ENCODE results near the gene CYB561D2. TPM values are rescaled to one million over a fixed set of nuclear protein-coding genes. Genes with fewer than 3 reads are reported as not detected.

CYB561D2 gene
- total and polyA plus RNA-seq, 8 donors, result 6.1 to 26.1 (median 11.1) TPM; not detected in 1

DNA sequence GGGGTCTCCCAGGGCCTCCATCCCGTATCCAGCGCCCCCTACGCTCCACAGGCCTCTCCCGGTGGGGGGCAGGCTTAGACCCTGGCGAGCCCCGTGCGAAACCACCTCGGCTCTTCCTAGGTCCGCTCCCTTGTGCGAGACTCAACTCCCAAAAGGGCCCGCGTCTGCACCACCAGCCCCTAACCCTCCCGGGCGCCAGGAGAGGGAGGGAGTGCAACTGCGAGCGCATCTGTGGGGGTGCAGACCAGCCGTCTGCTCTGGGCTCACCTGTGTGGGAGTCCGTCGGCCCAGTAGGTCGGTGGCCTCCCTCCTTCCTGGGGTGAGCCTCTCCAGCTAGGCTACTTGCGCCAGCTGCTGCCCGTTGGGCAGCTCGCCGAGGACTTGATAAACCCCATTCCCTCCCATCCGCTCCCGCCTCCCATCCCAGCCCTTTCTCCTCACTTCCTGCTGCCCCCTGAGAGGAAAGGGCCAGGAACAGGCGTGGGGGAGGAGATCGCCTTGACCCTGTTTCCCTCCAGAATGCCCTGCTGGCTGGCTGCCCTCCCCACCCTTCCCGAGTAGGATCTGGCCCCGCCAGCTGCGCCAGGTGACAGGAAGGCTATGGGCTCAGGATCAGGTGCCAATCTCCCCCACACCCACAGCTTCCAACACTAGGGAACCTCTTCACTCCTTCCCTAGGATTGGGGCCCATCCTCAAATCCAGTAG lies 28.1 kb upstream of the CYB561D2 start, which contains the start of gene HYAL2:
Gene HYAL2, minus strand, starts transcription at position 360 of the 706 bp plus-strand sequence. CDS start 2,256 bp downstream, outside the sequence.
- Histone ChIP-seq H3K36me3 (peaks cover 16 to 43% (median 38%) of the 10 kb centered on the region in 4 donors), H3K27me3 (no peaks in the 10 kb centered on the region), H3K9me3 (no peaks in the 10 kb centered on the region), H3K4me3 (peak within 1 kb of the TSS; percentile 82 to 92 (median 86)), H3K27ac (peak within 1 kb of the TSS; percentile 91 to 96 (median 95)), H3K4me1 (peaks cover 60 to 92% (median 78%) of the 10 kb centered on the region in 4 donors)
- TF ChIP-seq POLR2A (IDR thresholded peaks at IDR 0.05), result no peak
- peak in 2 of 3 donors; percentile 11 to 60 for TF ChIP-seq POLR2AphosphoS5 (IDR thresholded peaks at IDR 0.05)
- 17 to 38% (median 30%) methylated on average over 20 to 31 of the region's 31 CpGs for WGBS, 5 donors
- intact Hi-C loops (cut with DNase I; ENCODE audit: low total_unique reads), result no loop called here
- DNase-seq, result peak; percentile 67 to 69

DNA sequence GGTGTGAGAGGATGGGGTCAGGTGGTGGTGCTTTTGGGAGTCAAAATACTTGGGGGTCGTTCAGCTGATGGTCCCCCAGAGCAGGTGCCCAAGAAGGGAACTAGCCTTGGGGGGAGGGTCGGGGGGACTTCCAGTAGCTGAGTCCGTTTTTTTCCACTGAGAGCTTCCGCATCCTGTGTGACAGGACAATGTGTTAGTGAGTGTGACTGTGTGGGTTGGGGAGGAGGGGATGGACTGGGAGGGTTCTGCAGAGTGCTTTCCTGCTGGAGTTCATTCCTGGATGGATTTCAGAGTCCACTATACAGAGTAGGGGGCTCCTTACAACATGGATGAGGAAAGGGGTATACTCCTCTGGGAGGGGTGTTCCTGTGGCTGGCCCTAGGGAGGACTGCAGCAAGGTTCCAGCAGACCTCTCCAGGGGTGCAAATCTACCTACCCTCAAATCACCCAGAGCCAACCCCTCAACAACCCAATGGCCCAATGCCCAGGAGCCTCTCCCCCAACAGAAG lies 27.5 kb upstream of the CYB561D2 start:
- Histone ChIP-seq H3K4me3 (no peak overlapping the region), H3K27me3 (no peaks in the 10 kb centered on the region), H3K27ac (peak overlapping the region; percentile 91 to 96 (median 95)), H3K4me1 (peaks cover 55 to 88% (median 75%) of the 10 kb centered on the region in 4 donors), H3K36me3 (peaks cover 14 to 38% (median 32%) of the 10 kb centered on the region in 4 donors), H3K9me3 (no peaks in the 10 kb centered on the region)
- TF ChIP-seq POLR2A (IDR thresholded peaks at IDR 0.05) (no peak), POLR2AphosphoS5 (IDR thresholded peaks at IDR 0.05) (no peak), EP300 (IDR thresholded peaks at IDR 0.05) (no peak)
- TF ChIP-seq, protein P1, sequence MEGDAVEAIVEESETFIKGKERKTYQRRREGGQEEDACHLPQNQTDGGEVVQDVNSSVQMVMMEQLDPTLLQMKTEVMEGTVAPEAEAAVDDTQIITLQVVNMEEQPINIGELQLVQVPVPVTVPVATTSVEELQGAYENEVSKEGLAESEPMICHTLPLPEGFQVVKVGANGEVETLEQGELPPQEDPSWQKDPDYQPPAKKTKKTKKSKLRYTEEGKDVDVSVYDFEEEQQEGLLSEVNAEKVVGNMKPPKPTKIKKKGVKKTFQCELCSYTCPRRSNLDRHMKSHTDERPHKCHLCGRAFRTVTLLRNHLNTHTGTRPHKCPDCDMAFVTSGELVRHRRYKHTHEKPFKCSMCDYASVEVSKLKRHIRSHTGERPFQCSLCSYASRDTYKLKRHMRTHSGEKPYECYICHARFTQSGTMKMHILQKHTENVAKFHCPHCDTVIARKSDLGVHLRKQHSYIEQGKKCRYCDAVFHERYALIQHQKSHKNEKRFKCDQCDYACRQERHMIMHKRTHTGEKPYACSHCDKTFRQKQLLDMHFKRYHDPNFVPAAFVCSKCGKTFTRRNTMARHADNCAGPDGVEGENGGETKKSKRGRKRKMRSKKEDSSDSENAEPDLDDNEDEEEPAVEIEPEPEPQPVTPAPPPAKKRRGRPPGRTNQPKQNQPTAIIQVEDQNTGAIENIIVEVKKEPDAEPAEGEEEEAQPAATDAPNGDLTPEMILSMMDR (IDR thresholded peaks at IDR 0.05), result no peak
- 28 to 49% (median 35%) methylated on average over 4 of the region's 4 CpGs for WGBS, 5 donors
- intact Hi-C loops (cut with DNase I; ENCODE audit: low total_unique reads), result no loop called here
- DNase-seq, result peak in 1 of 2 donors; percentile 75

DNA sequence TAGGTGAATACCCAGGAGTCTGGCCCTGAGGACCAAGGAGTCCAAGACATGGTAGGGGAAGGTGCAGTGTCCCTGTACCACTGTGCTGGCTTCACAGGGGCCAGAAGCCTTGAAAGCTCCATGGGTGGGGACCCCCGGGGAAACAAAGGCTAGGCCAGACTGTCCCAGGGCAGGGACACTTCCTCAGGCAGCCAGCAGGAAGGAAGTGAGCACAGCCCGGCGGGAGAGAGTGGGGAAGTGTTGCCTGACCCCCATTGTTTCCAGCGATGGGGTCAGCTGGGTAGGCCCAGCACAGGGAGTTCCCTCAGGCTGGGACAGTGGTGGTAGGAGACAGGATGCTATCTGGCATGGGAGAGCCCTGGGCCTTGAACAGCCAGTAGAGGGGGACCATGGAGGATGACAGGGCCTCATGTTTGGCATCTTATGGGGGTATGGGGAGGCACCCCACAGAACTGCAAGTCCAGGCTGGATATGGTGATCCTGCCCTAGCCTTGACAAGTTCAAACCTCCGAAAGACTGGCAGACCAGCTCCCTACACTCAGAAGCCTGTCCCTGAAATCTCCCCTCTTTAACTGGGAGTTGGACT lies 27.0 kb upstream of the CYB561D2 start:
- Histone ChIP-seq H3K36me3 (peaks cover 11 to 33% (median 28%) of the 10 kb centered on the region in 4 donors), H3K4me1 (peaks cover 49 to 88% (median 74%) of the 10 kb centered on the region in 4 donors), H3K9me3 (no peaks in the 10 kb centered on the region), H3K27me3 (no peaks in the 10 kb centered on the region), H3K4me3 (no peak overlapping the region), H3K27ac (peak overlapping the region; percentile 91 to 96 (median 95))
- peak in 1 of 2 donors; percentile 68 for DNase-seq
- intact Hi-C loops (cut with DNase I; ENCODE audit: low total_unique reads), result no loop called here
- TF ChIP-seq EP300 (IDR thresholded peaks at IDR 0.05), result no peak
- TF ChIP-seq, protein P1 (IDR thresholded peaks at IDR 0.05), result peak in 1 of 7 experiments; percentile 11
- no peak for TF ChIP-seq POLR2A (IDR thresholded peaks at IDR 0.05)
- TF ChIP-seq POLR2AphosphoS5 (IDR thresholded peaks at IDR 0.05), result peak in 2 of 3 donors; percentile 49 to 54
- WGBS, 5 donors, result 54 to 67% (median 63%) methylated on average over 3 to 5 of the region's 5 CpGs

DNA sequence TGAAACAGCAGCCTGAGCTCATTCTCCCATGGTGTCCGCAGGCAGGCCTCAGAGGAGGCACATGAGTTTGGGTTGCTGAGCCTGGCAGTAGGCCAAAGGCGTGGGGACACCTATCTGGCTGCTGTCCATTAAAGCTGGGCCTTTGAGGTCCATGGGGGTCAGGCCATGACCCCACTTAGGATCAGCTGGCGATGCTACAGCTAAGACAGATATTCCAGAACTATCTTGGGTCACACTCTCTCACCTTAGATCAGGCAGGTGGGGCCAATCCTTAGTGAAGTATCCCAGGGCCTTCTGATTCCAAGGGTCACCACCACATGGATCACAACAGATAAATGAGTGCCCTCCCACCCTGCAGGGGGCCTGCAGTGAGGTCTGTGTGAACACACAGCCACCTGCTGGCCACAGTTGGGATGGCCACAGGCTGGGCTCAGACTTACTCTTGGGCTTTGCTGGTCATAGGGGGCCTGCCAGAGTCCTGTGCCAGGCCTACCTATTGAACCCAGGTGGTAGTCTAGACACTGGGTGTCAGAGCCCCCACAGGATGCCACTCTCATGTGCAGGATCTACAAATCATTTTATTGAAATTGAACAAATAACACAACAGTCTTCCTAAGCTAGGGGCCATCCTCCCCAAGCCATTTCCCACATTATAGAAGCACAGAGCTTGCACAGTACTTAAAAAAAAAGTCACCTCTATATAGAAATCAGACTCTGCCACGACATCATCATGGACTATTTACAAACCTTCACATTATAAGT lies 26.1 kb upstream of the CYB561D2 start:
- peak; percentile 69 to 87 for DNase-seq
- WGBS, 5 donors, result 43 to 47% (median 45%) methylated on average over 4 of the region's 4 CpGs
- H3K36me3 ChIP-seq, result peaks cover 14 to 30% (median 25%) of the 10 kb centered on the region in 4 donors
- H3K27me3 ChIP-seq, result no peaks in the 10 kb centered on the region
- TF ChIP-seq POLR2AphosphoS5 (IDR thresholded peaks at IDR 0.05) (peak in 1 of 3 donors; percentile 5), EP300 (IDR thresholded peaks at IDR 0.05) (no peak)
- TF ChIP-seq, protein P1 (IDR thresholded peaks at IDR 0.05), result peak in 5 of 7 experiments; percentile 80 to 89 (median 83)
- peaks cover 41 to 86% (median 71%) of the 10 kb centered on the region in 4 donors for H3K4me1 ChIP-seq
- H3K27ac ChIP-seq, result peak overlapping the region; percentile 33 to 96 (median 95)
- intact Hi-C loops (cut with DNase I; ENCODE audit: low total_unique reads), result no loop called here
- H3K9me3 ChIP-seq, result no peaks in the 10 kb centered on the region
- no peak overlapping the region for H3K4me3 ChIP-seq
